ENCODE results near the gene WNT7B.

Gene WNT7B

DNA sequence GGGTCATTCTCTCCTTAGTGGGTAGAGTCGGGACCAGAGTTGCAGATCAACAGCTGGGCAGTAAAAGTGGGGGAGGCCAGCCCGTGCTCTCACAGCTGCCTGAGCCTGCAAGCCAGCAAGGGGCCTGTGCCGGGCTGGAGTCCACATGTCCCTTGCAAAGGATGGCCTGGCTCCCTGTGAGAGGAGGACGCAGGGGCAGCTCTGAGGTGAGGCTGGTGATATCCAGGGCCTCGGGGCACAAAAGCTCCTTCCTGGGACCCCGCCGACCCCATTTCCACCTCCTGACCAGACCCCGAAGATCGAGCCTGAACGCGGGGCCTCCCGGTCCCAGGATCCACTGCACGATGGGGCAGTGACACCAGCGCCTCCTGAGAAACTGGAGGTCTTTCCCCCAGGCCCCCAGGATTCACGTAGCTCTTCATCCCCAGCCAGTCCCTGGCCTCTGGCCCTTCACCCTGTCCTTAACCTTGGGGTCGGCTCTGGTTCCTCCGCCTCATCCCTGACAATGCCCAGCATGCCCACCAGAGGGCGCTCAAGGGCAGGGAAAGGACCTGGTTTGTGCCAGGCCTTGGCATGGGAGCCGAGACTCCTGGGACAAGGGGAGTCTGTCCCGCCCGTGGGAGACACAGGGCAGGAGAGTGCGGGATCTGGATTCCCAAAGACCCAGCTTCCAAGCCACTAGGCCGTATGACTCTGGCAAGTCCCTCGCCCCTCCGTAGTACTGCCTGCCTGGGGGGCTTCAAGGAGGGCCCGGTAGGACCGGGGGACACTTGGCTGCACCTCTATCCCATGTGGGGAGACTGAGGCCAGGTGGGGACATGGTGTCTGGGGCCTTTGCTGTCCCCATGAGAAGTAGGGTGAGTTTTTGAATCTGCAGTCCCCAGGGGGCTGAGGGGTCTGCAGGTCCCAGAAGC, 17.8 kb upstream of the WNT7B start:
- DNase-seq = no peak

DNA sequence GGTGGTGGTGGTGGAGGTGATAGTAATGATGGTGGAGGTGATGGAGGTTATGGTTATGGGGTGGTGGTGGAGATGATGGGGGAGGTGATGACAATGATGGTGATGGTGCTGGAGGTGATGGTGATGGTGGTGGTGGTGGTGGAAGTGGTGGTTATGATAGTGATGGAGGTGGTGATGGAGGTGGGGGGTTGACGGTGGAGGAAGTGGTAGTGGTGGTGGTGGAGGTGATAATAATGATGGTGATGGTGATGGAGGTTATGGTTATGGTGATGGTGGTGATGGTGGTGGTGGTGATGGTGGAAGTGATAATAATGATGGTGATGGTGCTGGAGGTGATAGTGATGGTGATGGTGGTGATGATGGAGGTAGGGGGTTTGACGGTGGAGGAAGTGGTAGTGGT, 16.9 kb upstream of the WNT7B start:
- no peak for DNase-seq

DNA sequence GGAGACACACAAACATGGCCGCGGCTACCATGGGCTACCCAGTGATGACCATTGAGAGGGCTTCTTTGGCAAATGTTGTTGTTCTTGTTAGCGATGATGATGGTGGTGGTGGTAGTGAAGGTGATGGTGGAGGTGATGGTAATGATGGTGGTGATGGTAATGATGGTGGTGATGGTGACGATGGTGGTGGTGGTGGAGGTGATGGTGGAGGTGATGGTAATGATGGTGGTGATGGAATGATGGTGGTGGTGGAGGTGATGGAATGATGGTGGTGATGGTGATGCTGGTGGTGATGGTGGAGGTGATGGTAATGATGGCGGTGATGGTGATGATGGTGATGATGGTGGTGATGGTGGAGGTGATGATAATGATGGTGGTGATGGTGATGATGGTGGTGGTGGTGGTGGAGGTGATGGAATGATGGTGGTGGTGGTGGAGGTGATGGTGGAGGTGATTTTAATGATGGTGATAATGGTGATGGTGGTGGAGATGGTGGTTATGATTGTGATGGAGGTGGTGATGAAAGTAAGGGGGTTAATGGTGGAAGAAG, 16.3 kb upstream of the WNT7B start:
- DNase-seq = no peak

DNA sequence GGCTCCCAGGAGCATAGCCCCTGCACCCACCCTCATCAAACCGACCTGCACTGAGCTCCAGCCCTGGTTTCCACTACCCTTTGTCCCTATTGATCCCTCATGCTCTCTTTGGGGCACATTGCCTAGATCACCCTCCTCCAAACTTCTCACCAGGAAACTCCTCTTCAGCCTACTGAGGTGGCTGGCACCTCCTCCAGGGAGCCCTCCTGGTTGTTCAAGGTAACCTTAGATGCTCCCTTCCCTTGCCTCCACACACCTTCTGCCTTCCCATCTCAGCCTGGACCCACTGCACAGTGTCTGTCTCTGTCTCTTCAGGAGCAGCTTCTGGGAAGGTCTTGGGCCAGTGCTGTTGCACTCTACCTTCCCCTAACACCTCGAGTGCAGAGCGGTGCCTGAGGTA, 15.8 kb upstream of the WNT7B start:
- DNase-seq = no peak

DNA sequence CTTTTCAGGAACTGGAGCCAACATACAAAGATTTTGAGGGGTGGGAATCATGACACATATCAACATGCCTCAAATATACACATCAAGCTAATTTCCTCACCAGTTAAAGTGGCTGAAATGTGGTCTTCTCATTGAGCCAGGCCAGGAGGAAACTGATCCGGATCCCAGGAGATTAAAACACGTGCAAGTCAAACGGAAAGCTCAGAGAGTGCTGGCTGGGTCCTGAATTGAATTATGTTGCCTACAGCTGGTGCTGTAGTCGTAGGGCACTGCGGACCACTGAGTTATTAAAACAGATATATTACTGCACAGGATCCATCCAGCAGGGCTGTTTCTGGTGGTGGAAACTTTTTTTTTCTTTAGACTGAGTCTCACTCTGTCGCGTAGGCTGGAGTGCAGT, 14.1 kb upstream of the WNT7B start:
- no peak for DNase-seq

DNA sequence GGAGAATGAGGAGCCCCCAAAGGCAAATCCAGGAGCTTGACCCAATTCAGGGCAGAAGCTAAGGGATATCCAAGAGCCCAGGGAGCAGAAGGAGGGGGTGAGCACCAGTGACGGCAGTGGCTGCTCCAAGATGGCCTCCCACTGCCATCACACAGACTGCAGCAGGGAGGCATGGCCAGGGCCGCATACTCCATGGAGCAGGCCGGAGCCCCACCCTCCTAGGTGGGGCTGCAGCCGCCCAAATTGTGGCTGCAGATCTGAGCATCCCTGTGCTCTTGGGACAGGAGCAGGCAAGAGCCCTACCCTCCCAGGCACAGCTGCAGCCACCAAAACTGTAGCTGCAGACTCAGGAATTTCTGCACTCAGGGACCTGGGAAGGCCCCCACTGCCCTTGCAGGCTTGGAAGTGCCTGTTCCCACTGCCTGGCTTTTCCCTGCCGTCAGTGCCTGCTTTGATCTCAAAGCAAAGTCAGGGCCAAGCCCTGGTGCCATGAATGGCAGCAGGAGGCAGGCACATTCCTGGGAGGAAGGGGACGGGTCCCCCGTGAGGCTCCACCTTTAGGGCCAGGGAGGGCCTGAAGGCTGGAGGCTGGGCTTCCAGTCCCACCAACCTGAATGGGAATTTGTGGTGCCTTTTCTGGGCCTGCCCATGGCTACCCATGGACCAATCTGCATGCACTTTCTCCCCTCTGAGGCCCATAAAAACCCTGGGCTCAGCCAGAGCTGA, 10.3 kb upstream of the WNT7B start:
- no peak for DNase-seq

DNA sequence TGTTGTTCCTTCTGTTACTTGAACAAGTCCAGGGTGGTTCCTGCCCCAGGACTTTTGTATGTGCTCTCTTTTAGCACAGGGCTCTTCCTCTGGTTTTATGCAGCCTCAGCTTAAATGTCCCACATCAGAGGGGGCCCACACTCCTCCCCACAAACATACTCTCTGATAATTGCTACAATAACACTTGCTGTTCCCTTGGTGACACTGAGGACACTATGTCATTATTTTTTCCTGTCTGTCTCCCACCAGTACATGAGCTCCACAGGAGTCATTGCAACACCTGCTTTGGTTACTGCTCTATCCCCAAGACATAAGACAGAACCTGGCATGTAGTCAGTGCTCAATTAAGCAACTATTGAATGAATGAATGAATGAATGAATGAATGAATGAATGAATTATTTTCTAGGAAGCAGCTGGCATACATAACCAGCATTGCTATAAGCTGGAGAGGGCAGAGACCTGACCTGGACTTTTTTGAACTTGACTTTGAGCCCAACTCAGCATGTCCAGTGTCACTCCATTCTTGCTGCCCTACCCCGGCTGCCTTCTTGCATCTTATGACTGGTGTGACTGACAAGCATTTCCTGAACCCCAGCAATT, 7.5 kb upstream of the WNT7B start:
- DNase-seq = no peak

DNA sequence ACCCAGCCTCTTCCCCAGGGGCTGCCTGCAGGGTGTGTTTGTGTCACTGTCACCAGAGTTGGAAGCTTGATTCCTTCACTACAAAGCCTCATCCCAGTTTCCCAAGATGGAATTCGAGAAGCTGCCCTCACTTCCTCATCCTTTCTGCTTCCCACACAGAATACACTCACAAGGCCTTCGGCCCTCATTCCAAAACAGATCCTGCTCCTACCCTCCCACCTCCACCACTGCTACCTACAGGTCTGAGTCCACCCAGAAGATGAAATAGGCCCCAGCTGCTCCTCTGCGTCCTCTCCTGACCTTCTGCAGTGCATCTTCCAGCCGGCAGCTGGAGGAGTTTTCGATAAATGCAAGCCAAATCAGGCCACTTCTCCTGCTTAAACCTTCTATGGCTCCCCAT, 6.8 kb upstream of the WNT7B start:
- DNase-seq = no peak

DNA sequence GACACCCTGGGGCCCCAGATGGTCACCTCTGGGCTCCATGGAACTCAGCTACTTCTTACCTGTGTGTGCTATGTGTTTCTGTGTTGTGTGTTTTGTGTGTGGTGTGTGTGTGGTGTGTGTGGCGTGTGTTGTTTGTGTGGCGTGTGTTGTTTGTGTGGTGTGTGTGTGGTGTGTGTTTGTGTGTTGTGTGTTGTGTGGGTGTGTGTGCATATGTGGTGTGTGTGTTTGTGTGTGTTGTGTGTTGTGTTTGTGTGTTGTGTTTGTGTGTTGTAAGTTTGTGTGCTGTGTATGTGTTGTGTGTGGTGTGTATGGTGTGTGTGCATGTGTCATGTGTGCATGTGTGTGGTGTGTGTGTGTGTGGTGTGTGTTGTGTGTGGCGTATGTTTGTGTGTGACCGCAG, 3.8 kb upstream of the WNT7B start:
- DNase-seq = no peak

DNA sequence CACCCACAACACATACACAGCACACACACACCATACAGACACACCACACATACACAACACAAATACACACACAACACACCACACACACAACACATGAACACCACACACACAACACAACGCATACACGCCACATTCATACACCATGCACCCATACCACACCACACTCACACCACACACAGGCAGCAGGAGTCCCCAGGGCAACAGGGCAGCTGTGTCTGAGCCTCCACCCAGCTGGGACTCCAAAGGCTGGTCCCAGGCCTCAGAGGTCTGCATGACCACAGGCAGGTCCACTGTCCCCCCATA, 3.3 kb upstream of the WNT7B start:
- no peak for DNase-seq

DNA sequence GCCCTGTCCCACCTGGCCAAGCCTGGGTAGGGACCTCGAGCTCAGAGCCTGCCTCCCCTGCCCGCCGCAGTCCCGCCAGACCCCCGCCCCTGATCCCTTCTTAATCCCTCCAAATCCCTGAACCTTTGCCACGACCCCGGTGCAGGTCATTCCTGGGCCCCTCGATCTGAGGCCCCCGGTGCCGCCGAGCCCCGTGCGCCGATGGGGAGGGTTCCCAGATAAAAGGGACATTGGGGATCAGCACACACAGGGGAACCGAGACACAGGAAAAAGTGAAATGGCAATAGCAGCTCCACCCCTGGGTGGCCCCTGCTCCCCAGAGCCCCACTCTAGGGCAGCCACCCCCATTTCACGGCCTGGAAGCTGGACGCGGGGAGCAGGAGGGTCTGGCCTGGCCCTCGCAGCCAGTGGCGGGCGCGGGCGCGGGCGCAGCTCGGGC, 1.3 kb upstream of the WNT7B start:
- no peak for DNase-seq

DNA sequence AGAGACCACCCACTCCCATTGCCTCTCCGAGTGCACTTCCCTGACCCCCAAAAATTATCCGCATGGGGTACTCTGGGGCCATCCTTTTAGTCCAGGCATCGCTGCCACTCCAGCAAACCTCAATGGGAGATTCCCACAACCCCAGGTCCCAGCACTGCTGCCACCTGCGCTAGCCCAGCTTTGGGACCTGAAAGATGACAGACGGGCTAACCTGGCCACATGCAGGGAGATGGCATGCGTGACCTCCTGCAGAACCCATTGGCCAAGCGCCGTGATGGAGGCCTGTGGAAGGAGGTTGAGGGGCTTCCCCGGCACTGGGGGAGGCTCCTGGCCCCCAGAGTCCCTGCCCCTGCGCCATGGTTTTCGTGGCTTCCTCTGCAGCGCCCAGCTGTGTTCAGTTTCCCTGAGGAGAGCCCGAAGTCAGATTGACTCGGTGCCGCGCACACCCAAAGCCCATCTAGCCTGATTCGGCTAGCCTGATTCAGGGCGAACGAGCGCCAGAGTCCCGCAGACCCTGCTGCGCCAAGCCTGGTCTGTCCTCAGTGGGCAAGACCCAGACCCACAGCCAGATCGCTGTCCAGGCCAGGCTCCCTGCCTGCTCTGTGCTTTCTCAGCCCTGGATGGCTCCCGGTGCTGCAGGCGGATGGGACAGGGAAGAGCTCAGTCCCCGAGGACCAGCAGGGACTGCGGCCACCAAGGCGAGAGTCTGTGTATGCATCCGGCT, 751 bp upstream of the WNT7B start:
- DNase-seq = no peak

DNA sequence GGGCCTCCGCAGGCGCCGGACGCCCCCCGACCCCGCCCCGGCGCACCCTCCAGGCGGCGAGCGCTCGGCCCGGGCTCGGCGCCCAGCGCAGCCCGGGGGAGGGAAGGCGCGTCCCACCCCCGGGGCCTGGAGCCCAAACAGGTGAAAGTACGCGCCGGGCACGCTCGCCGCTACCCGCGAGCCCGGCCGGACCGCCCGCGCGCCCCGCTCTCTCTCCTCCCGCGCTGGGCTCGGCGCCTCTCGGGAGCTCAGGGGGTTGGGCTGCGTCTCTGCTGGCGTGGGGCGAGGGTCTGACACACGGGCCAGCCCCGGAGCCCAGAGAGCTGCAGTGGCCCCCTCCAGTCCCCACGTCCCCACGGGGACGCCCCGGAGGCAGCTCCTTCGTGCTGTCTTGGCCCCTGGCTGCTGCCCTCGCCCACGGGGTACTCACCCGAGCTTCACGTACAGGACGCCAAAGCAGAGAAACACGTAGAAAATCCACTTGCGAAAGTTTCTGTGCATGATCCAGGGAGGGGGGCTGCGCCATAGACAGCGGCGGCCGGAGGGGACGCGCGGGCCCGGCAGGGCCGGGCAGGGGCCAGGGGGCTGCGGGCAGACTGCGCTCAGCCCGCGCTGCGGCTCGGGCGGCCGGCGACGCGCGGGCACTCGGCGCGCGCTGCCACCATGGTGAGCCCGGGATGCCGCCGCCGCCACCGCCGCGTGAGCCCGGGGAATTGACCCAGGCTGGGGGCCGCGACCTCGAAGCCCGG, 534 bp downstream of the WNT7B start:
- no peak for DNase-seq

DNA sequence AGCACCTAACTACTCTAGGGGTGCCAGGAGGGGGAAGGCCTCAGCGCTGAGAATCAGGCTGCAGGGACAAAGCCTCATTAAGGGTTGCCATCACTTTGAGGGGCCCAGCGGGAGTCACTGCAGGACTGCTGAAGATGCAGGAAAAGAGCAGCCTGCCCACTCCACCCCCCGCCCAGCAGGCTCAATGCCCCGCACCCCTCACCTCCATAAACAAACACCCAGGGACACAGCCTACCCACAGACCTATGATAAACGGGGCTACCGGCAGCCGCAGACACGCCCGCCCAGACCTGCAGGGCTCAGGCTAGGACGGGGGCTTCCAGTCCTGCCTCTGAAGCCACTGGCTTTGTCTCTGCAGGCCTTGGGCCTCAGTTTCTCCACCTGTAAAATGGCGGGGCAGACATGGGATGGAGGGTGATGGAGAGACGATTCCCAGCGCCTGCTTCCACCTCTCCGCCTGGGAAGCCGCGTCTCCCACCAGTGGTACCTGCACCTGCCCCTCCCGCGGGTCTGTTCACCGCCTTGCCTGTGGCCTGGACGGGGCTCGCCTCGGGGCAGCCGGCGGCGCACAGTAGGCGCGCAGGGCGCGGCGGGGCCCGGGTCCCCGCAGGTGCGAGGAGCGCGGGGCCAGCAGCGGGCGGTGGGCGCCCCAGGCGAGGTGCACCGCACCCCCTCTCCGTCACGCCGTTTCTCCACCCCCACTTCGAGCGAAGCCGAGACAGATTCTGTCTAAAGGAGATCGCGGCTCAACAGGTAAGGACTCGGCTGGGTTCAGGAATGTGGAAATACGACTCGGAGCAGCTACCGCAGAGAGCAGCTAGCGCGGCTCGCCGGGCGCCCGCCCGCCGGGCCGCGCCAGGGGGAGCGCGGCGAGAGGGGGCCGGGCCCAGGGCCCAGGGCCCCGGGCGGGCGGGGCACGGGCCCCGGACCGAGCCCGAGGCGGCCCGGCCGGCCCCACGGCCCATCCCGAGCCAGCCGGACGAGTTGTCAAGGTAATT, 1.5 kb downstream of the WNT7B start:
- no peak for DNase-seq

DNA sequence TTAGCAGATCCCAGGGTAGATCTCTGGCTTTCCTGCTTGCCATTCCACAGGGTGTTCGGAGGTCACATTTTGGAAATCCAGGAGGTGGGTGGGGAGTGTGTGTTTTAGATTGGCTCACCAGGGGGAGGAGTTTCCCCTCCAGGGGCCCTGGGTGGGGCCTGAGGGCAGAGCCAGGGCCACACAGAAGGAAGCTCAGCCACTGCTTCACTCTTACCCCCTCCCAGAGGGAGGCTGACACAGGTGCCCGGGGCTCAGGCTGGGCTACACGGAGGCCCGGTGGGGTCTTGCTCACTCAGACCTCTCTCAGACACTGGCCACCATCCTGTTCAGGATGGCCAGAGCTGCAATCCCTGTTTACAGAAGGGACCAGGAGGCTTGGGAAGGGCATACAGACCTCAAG, 2.5 kb downstream of the WNT7B start:
- no peak for DNase-seq

DNA sequence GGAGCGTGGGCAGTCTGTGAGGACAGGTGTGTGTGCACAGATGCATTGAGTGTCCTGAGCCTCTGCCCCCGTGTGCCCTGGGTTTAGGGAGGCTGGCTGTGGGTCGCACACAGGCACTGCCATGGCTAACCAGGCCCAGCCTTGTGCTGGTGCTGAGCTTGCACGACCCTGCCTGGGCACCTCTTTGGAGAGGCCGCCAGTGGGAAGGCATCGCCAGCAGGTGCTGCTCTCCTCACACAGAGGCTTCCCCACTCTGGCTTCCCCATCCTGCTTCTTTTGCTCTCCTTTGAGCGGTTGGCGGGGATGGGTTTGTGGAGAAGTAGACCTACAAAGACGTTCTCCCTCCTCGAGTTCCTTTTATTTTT, 4.1 kb downstream of the WNT7B start:
- DNase-seq = no peak

DNA sequence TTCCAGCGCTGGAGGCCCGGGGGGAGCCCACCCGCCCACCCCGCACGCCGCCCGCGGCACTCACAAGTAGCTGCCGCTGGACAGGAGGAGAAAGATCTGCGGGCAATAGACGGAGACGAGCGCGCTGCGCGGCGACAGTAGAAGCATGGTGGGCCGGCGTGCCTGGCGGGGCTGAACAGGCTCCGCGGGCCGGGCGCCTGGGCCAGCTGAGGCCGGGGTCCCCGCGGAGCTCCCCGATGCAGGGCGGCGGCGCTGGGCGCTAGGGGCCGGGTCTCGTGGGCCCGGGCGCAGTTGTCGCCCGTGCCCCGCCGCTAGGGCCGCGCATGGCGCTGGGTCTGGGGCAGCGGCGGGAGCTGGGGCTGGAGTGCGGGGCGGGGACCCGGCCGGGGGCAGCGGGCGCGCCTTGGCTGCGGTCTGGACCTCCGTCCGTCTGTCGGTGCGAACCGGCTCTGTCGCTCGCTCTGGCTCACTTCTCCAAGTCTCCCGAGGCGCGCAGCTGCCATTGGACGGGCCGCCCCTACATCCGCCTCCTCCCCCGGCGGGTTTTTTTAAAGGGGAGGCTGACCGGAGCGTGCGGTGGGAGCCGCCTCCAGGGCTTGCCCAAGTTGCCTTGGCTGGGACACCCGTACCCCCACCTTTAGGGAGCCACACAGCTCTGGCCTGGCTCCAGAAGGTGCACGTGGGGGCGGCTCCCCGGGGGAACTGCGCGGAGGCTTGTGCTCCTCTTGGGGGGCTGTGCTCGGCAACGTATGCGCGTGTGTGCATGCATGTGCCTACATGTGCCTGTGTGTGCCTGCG, 4.7 kb downstream of the WNT7B start:
- no peak for DNase-seq

DNA sequence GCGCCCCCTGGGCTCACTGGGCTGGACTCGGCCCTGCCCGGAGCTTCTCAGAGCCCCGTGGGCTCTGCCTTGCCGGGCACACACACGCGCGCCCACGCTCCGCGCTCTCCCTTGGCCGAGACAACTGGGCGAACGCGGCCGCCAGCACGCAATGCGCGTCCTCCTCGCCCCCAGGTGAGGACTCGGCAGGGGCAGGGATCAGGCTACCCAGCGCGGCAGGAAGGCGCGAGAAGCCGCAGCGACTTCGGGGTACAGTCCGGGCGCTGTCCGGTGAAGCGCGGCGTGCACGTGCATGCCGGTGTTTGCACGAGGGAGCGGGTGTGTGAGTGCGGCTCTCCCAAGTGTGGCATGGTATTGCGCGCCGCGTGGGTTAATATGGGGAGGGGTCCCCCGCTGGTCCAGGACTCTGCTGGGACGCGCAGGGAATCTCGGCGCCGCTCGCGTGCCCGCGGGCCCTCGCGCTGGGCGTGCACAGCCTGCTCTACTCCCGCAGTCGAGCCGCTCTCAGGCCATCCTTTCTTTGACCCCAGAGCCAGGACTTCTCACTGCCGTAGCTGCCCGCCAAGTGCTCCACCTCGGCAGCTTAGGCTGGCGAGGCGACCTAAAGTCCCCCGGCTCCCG, 5.4 kb downstream of the WNT7B start:
- DNase-seq = no peak

DNA sequence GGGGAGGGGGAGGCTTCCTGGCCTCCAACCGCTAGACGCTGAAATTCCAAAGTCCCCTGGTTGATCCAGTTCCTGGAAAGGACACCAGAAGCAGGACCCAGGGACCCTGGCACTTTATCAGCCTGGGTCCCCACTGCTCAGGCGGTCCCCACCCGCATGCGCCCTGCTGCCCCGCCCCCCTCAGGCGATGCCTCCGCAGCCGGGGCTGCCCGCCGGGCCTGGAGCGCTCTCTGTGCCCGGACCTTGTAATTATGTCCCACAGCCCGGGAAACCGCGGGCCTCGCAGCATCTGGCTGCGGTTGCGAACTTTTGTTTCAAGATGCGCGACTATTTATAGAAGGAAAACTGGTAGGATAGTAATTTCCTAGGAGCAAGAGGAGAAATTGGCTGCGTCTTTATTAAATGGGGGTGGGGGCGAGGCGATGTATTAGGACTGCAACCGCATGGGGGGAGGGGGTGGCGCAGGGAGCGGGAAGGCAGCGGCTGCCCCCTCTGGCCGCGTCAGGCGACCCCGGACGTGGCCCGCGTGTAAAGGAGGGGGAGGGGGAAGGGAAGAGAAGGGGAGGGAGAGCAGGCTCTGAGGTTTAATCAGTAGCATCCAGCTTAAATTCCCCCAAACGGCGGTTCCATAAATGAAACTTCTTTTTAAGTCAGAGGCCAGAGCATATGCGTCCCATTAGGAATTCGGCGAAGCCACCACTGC, 6.1 kb downstream of the WNT7B start:
- no peak for DNase-seq

All from NCI-H748 treated with DMSO at 0.1 percent for 48 hours (cell line).